HEK293 (cell line): ENCODE data around the gene GPT2.

Source experiments
- CTCF ChIA-PET: fragments of 350-600 bp; formaldehyde crosslinking; extraction: SDS; loops from one replicate; lab custom pipeline; 2021; ENCODE audit warnings: antibody characterized with exemption; lab: Yijun Ruan, JAX
- POLR2A ChIA-PET: fragments of 300-600 bp; formaldehyde crosslinking; extraction: SDS; loops from one replicate; lab custom pipeline; 2020; ENCODE audit warnings: antibody characterized with exemption, inconsistent platforms; lab: Yijun Ruan, JAX
- H3K27ac ChIP-seq: fragments of 200-500 bp; sonication (Bioruptor generic); 2 replicates; pipeline ENCODE4 v1.5.1; 2014; ENCODE audit warnings: low read depth, low read length, control low read depth, inconsistent platforms; ENCODE audit errors: extremely low read depth
- H3K36me3 ChIP-seq, 2 experiments: fragments of 200-500 bp in 1 of 2; sonication (Bioruptor generic) in 1 of 2; 1 replicate in 1 of 2; 2 replicates in 1 of 2; pipeline ENCODE4 v1.5.1; 2014 to 2017; ENCODE audit warnings: inconsistent platforms in 2 of 2, low read length in 2 of 2; ENCODE audit not compliant: control insufficient read depth in 2 of 2, insufficient read depth in 1 of 2
- H3K4me1 ChIP-seq: fragments of 200-500 bp; sonication (Bioruptor generic); 2 replicates; pipeline ENCODE4 v1.5.1; 2014; ENCODE audit warnings: mild to moderate bottlenecking, low read length, inconsistent platforms; ENCODE audit not compliant: control insufficient read depth, insufficient read depth
- H3K4me3 ChIP-seq: 2 replicates; pipeline ENCODE4 v1.5.1; 2011; ENCODE audit warnings: low read depth, mild to moderate bottlenecking, control low read depth, low read length, moderate library complexity
- H3K9me3 ChIP-seq: fragments of 200-500 bp; sonication (Bioruptor generic); 2 replicates; pipeline ENCODE4 v1.5.1; 2014; ENCODE audit warnings: low read depth, low read length, inconsistent platforms; ENCODE audit not compliant: control insufficient read depth, insufficient read depth
- FEZF1 ChIP-seq: fragments of 450-650 bp; formaldehyde crosslinking; IDR thresholded peaks from 2 replicates; pipeline ENCODE4 v1.5.1; 2016; ENCODE audit warnings: missing biosample characterization, missing genetic modification characterization
- GFI1B ChIP-seq: fragments of 450-650 bp; formaldehyde crosslinking; IDR thresholded peaks from 2 replicates; pipeline ENCODE4 v1.5.1; 2016; ENCODE audit warnings: missing biosample characterization, missing genetic modification characterization
- KLF8 ChIP-seq: fragments of 450-650 bp; formaldehyde crosslinking; IDR thresholded peaks from 2 replicates; pipeline ENCODE4 v1.5.1; 2016; ENCODE audit warnings: missing biosample characterization, missing genetic modification characterization
- MEIS1 ChIP-seq: sonication (generic); formaldehyde crosslinking; IDR thresholded peaks from 2 replicates; pipeline ENCODE4 v1.8.1; 2022; ENCODE audit warnings: missing genetic modification reagents, mild to moderate bottlenecking, borderline replicate concordance
- SALL2 ChIP-seq: fragments of 450-650 bp; formaldehyde crosslinking; IDR thresholded peaks from 2 replicates; pipeline ENCODE4 v1.5.0; 2017; ENCODE audit warnings: missing biosample characterization, mild to moderate bottlenecking, missing genetic modification characterization, borderline replicate concordance
- SP3 ChIP-seq: fragments of 450-650 bp; formaldehyde crosslinking; IDR thresholded peaks from 2 replicates; pipeline ENCODE4 v1.5.1; 2016; ENCODE audit warnings: missing biosample characterization, missing genetic modification characterization
- ZBTB1 ChIP-seq: fragments of 450-650 bp; formaldehyde crosslinking; IDR thresholded peaks from 2 replicates; pipeline ENCODE4 v1.5.1; 2016; ENCODE audit warnings: missing biosample characterization, missing genetic modification characterization
- ZBTB20 ChIP-seq: fragments of 450-650 bp; formaldehyde crosslinking; IDR thresholded peaks from 2 replicates; pipeline ENCODE4 v1.5.1; 2016; ENCODE audit warnings: missing biosample characterization, missing genetic modification characterization
- ZNF132 ChIP-seq: fragments of 450-650 bp; formaldehyde crosslinking; IDR thresholded peaks from 2 replicates; pipeline ENCODE4 v1.5.1; 2017; ENCODE audit warnings: missing biosample characterization, missing genetic modification characterization, borderline replicate concordance
- ZNF138 ChIP-seq: fragments of 450-650 bp; formaldehyde crosslinking; IDR thresholded peaks from 2 replicates; pipeline ENCODE4 v1.5.1; 2016; ENCODE audit warnings: missing biosample characterization, missing genetic modification characterization, borderline replicate concordance
- ZNF16 ChIP-seq: fragments of 450-650 bp; formaldehyde crosslinking; IDR thresholded peaks from 2 replicates; pipeline ENCODE4 v1.5.1; 2016; ENCODE audit warnings: low read depth, missing biosample characterization, missing genetic modification characterization
- ZNF175 ChIP-seq: fragments of 450-650 bp; formaldehyde crosslinking; IDR thresholded peaks from 2 replicates; pipeline ENCODE4 v1.5.1; 2016; ENCODE audit warnings: missing biosample characterization, missing genetic modification characterization
- ZNF211 ChIP-seq: fragments of 450-650 bp; formaldehyde crosslinking; IDR thresholded peaks from 2 replicates; pipeline ENCODE4 v1.5.1; 2016; ENCODE audit warnings: low read depth, missing biosample characterization, missing genetic modification characterization
- ZNF23 ChIP-seq: fragments of 450-650 bp; formaldehyde crosslinking; IDR thresholded peaks from 2 replicates; pipeline ENCODE4 v1.5.1; 2016; ENCODE audit warnings: missing biosample characterization, missing genetic modification characterization, borderline replicate concordance
- ZNF366 ChIP-seq: fragments of 450-650 bp; formaldehyde crosslinking; conservative IDR thresholded peaks from 2 replicates; pipeline ENCODE4 v1.5.1; 2016; ENCODE audit warnings: missing biosample characterization, missing genetic modification characterization
- ZNF423 ChIP-seq: fragments of 450-650 bp; formaldehyde crosslinking; IDR thresholded peaks from 2 replicates; pipeline ENCODE4 v1.5.1; 2016; ENCODE audit warnings: missing biosample characterization, missing genetic modification characterization
- ZNF48 ChIP-seq: fragments of 450-650 bp; formaldehyde crosslinking; IDR thresholded peaks from 2 replicates; pipeline ENCODE4 v1.5.1; 2016; ENCODE audit warnings: missing biosample characterization, missing genetic modification characterization
- ZNF510 ChIP-seq: fragments of 450-650 bp; formaldehyde crosslinking; IDR thresholded peaks from 2 replicates; pipeline ENCODE4 v1.5.1; 2018; ENCODE audit warnings: mild to moderate bottlenecking, missing genetic modification characterization, missing biosample characterization; ENCODE audit not compliant: insufficient replicate concordance
- ZNF521 ChIP-seq: fragments of 450-650 bp; formaldehyde crosslinking; IDR thresholded peaks from 2 replicates; pipeline ENCODE4 v1.5.1; 2017; ENCODE audit warnings: missing biosample characterization, mild to moderate bottlenecking, missing genetic modification characterization
- ZNF558 ChIP-seq: fragments of 450-650 bp; formaldehyde crosslinking; IDR thresholded peaks from 2 replicates; pipeline ENCODE4 v1.5.1; 2016; ENCODE audit warnings: missing biosample characterization, missing genetic modification characterization
- ZNF621 ChIP-seq: fragments of 450-650 bp; formaldehyde crosslinking; IDR thresholded peaks from 2 replicates; pipeline ENCODE4 v1.5.1; 2017; ENCODE audit warnings: missing biosample characterization, missing genetic modification characterization
- ZNF658 ChIP-seq: fragments of 450-650 bp; formaldehyde crosslinking; IDR thresholded peaks from 2 replicates; pipeline ENCODE4; 2016; ENCODE audit warnings: missing biosample characterization, missing genetic modification characterization
- ZNF701 ChIP-seq: fragments of 450-650 bp; formaldehyde crosslinking; IDR thresholded peaks from 2 replicates; pipeline ENCODE4 v1.5.1; 2016; ENCODE audit warnings: missing biosample characterization, missing genetic modification characterization
- ZNF768 ChIP-seq: fragments of 450-650 bp; formaldehyde crosslinking; IDR thresholded peaks from 2 replicates; pipeline ENCODE4 v1.5.1; 2018; ENCODE audit warnings: missing biosample characterization, mild to moderate bottlenecking, missing genetic modification characterization
- ZNF837 ChIP-seq: fragments of 450-650 bp; formaldehyde crosslinking; IDR thresholded peaks from 2 replicates; pipeline ENCODE4 v1.5.1; 2016; ENCODE audit warnings: missing biosample characterization, missing genetic modification characterization
- TF ChIP-seq, protein P1 (sequence below): fragments of 450-650 bp; formaldehyde crosslinking; IDR thresholded peaks from 2 replicates; pipeline ENCODE4 v1.5.1; 2016; ENCODE audit warnings: missing biosample characterization, missing genetic modification characterization
- TF ChIP-seq, protein P2 (sequence below): fragments of 450-650 bp; formaldehyde crosslinking; IDR thresholded peaks from 2 replicates; pipeline ENCODE4 v1.5.1; 2016; ENCODE audit warnings: missing biosample characterization, missing genetic modification characterization
- TF ChIP-seq, protein P3 (sequence below): fragments of 450-650 bp; formaldehyde crosslinking; IDR thresholded peaks from 2 replicates; pipeline ENCODE4 v1.5.1; 2017; ENCODE audit warnings: missing biosample characterization, missing genetic modification characterization

Gene GPT2

DNA sequence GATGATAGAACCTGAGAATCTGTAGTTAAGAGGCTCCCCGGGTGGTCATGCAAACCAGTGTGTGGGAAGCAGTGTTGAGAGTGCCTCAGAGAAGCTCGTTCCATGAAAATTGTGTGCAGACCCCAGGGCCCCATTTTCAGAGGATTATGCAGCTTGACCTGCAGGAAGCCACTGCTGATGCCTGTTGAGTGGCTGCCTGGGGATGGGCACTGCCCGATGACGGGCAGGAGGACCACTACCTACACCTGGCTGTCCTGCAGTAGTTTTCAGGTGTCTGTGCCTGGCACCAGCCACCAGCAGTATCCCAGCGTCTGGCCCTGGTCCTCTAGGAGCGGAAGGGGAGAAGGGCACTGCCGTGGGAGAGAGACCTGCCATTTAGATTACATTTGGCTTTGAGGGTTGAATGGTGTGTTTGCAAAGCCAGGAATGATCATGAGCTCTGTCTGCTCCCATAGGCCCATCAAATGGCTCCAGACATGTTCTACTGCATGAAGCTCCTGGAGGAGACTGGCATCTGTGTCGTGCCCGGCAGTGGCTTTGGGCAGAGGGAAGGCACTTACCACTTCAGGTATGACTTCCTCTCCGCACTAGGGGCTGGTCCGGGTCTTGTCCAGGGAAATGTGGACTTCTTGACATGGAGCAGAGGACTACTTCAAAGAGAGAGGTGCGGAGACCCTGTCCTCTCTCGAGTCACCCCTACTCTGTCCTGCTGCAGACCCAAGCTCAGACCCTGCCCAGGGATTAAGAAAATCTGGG, 42.5 kb downstream of the GPT2 start (continued):
- TF ChIP-seq, protein P1, sequence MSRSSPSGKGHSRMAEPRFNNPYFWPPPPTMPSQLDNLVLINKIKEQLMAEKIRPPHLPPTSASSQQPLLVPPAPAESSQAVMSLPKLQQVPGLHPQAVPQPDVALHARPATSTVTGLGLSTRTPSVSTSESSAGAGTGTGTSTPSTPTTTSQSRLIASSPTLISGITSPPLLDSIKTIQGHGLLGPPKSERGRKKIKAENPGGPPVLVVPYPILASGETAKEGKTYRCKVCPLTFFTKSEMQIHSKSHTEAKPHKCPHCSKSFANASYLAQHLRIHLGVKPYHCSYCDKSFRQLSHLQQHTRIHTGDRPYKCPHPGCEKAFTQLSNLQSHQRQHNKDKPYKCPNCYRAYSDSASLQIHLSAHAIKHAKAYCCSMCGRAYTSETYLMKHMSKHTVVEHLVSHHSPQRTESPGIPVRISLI (tag by site-specific recombination), result no peak
- TF ChIP-seq ZNF621 (tag by site-specific recombination), result no peak
- TF ChIP-seq, protein P2, sequence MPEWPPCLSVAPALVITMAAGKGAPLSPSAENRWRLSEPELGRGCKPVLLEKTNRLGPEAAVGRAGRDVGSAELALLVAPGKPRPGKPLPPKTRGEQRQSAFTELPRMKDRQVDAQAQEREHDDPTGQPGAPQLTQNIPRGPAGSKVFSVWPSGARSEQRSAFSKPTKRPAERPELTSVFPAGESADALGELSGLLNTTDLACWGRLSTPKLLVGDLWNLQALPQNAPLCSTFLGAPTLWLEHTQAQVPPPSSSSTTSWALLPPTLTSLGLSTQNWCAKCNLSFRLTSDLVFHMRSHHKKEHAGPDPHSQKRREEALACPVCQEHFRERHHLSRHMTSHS (tag by site-specific recombination), result no peak
- TF ChIP-seq, all 188 proteins: peak for 0

DNA sequence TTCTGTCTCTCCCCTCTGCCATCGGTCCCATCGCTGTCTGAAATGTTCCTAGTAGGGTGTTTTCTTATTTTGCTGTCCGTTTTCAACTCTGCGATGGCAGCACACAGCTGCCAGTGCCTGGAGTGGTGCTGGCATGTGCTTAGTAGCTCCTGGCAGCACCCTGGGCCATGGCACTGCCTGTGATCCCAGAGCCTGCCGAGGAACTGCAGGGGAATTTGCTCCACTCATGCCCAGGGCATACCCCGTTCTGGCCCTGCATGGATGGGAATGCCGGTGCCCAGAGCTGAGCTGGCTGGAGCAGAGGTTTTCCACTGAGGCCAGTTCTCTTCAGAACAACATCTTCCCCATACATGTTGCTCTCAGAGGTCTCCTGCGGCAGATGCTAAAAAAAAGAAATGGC, 43.1 kb downstream of the GPT2 start:
- H3K4me1 ChIP-seq, result no peaks in the 10 kb centered on the region
- POLR2A ChIA-PET, result no interaction called here
- TF ChIP-seq ZNF138 (no peak), ZNF366 (no peak), GFI1B (tag by site-specific recombination) (no peak), ZNF510 (no peak), ZBTB1 (no peak), ZNF701 (no peak), MEIS1 (CRISPR knock-in tag) (no peak), ZNF423 (no peak), FEZF1 (tag by site-specific recombination) (no peak), ZNF23 (tag by site-specific recombination) (no peak), ZNF48 (tag by site-specific recombination) (no peak), KLF8 (tag by site-specific recombination) (no peak), ZNF658 (tag by site-specific recombination) (no peak), ZNF521 (tag by site-specific recombination) (no peak), ZNF768 (tag by site-specific recombination) (no peak), ZBTB20 (tag by site-specific recombination) (no peak)
- TF ChIP-seq, protein P3, sequence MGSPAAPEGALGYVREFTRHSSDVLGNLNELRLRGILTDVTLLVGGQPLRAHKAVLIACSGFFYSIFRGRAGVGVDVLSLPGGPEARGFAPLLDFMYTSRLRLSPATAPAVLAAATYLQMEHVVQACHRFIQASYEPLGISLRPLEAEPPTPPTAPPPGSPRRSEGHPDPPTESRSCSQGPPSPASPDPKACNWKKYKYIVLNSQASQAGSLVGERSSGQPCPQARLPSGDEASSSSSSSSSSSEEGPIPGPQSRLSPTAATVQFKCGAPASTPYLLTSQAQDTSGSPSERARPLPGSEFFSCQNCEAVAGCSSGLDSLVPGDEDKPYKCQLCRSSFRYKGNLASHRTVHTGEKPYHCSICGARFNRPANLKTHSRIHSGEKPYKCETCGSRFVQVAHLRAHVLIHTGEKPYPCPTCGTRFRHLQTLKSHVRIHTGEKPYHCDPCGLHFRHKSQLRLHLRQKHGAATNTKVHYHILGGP (tag by site-specific recombination), result no peak
- TF ChIP-seq, all 188 proteins: peak for 0
- CTCF ChIA-PET, result interaction anchor here (0.8 to 1.3 kb wide), 2 partner anchors 27 to 73 kb away, joined by 3 to 5 read pairs; no protein-coding TSS in a partner anchor
- H3K9me3 ChIP-seq, result no peaks in the 10 kb centered on the region
- no peak overlapping the region for H3K4me3 ChIP-seq
- no peak overlapping the region for H3K27ac ChIP-seq
- peaks cover 10 to 66% of the 10 kb centered on the region in 2 experiments; a peak in 2 of 3 replicates for H3K36me3 ChIP-seq

GRCh38 chr16:46928811-46929210, 44.6 kb downstream of the GPT2 start:
- no peak overlapping the region for H3K4me3 ChIP-seq
- no peak for TF ChIP-seq ZNF16 (tag by site-specific recombination)
- no peak for TF ChIP-seq ZNF837
- TF ChIP-seq SP3, result no peak
- TF ChIP-seq ZNF132 (tag by site-specific recombination), result no peak
- TF ChIP-seq ZNF211 (tag by site-specific recombination), result no peak
- no peak for TF ChIP-seq ZNF558 (tag by site-specific recombination)
- TF ChIP-seq ZNF175 (tag by site-specific recombination), result no peak
- TF ChIP-seq ZNF510, result no peak
- no peak for TF ChIP-seq SALL2 (tag by site-specific recombination)
- H3K4me1 ChIP-seq, result no peaks in the 10 kb centered on the region
- ChIA-PET CTCF (interaction anchor here (0.6 to 3.5 kb wide), 4 partner anchors 8 to 950 kb away, joined by 3 to 24 read pairs (median 7); no protein-coding TSS in a partner anchor), POLR2A (no interaction called here)
- H3K27ac ChIP-seq, result no peak overlapping the region
- H3K36me3 ChIP-seq, result peaks cover 10 to 51% of the 10 kb centered on the region in 2 experiments; a peak in 2 of 3 replicates
- no peaks in the 10 kb centered on the region for H3K9me3 ChIP-seq
